Central memory CD4-positive, alpha-beta T cell (primary cell): ENCODE results near the gene LRRFIP2.
A peak's percentile ranks its signal among the peaks of the same experiment; 100 is the strongest.
"Not testable (repeated sequence)": the region's sequence is repeated elsewhere in the genome, so short reads cannot be mapped to it uniquely, and the experiment has no call there.

Experiments used
- DNase-seq: peaks from one replicate; pipeline ENCODE4 v3.0.0; 2022
- total RNA-seq, 3 experiments: gene quantifications; one replicate each; lab custom pipeline; 2026; lab: John Stamatoyannopoulos, UW

Gene LRRFIP2
- 40.9 to 48.6 (median 45.1) reads per million in 3 experiments for total RNA-seq

- DNase-seq, result peak; percentile 41
Observed at GRCh38 chr3:37174532-37175126, at the start of gene LRRFIP2. TSS of gene LRRFIP2 (minus strand) at chr3:37174582. CDS start at chr3:37148983, 25,599 bp downstream.

- DNase-seq, result no peak
Observed at GRCh38 chr3:37223576-37223975, 49.2 kb upstream of the LRRFIP2 start.

- DNase-seq, result no peak
Observed at GRCh38 chr3:37223141-37223558, 48.8 kb upstream of the LRRFIP2 start.

- DNase-seq, result not testable (repeated sequence)
Observed at GRCh38 chr3:37222542-37222941, 48.2 kb upstream of the LRRFIP2 start.

- no peak for DNase-seq
Observed at GRCh38 chr3:37221407-37221806, 47.0 kb upstream of the LRRFIP2 start.

GRCh38 chr3:37219266-37219665 lies 44.9 kb upstream of the LRRFIP2 start:
- no peak for DNase-seq

GRCh38 chr3:37218206-37218605 lies 43.8 kb upstream of the LRRFIP2 start:
- no peak for DNase-seq

- no peak for DNase-seq
Observed at GRCh38 chr3:37217098-37217849, 42.9 kb upstream of the LRRFIP2 start.

- peak; percentile 52 for DNase-seq
Observed at GRCh38 chr3:37216597-37217097, 42.3 kb upstream of the LRRFIP2 start.

- no peak for DNase-seq
Observed at GRCh38 chr3:37214076-37214475, 39.7 kb upstream of the LRRFIP2 start.

- no peak for DNase-seq
Observed at GRCh38 chr3:37210230-37210629, 35.8 kb upstream of the LRRFIP2 start.

- DNase-seq, result not testable (repeated sequence)
Observed at GRCh38 chr3:37208576-37208975, 34.2 kb upstream of the LRRFIP2 start.

GRCh38 chr3:37208008-37208407 lies 33.6 kb upstream of the LRRFIP2 start:
- not testable (repeated sequence) for DNase-seq

GRCh38 chr3:37206041-37206440 lies 31.7 kb upstream of the LRRFIP2 start:
- DNase-seq, result not testable (repeated sequence)

GRCh38 chr3:37204314-37204713 lies 29.9 kb upstream of the LRRFIP2 start:
- no peak for DNase-seq

GRCh38 chr3:37202035-37202434 lies 27.7 kb upstream of the LRRFIP2 start:
- no peak for DNase-seq

- no peak for DNase-seq
Observed at GRCh38 chr3:37200141-37200540, 25.8 kb upstream of the LRRFIP2 start.

- no peak for DNase-seq
Observed at GRCh38 chr3:37198996-37199395, 24.6 kb upstream of the LRRFIP2 start.

- no peak for DNase-seq
Observed at GRCh38 chr3:37198547-37198946, 24.2 kb upstream of the LRRFIP2 start.

- DNase-seq, result no peak
Observed at GRCh38 chr3:37197810-37198371, 23.5 kb upstream of the LRRFIP2 start.

GRCh38 chr3:37194533-37194932 lies 20.2 kb upstream of the LRRFIP2 start:
- no peak for DNase-seq

- no peak for DNase-seq
Observed at GRCh38 chr3:37190667-37191066, 16.3 kb upstream of the LRRFIP2 start.

- no peak for DNase-seq
Observed at GRCh38 chr3:37189109-37189508, 14.7 kb upstream of the LRRFIP2 start.

GRCh38 chr3:37183976-37184375 lies 9.6 kb upstream of the LRRFIP2 start:
- no peak for DNase-seq
